COLO829 (cell line): ENCODE measurements around the gene PROB1.
"Not testable (repeated sequence)": the region's sequence is repeated elsewhere in the genome, so short reads cannot be mapped to it uniquely, and the experiment has no call there.

ENCODE experiments used
- DNase-seq: peaks from one replicate; pipeline ENCODE4 v3.0.0; 2012; ENCODE audit warnings: low spot score

The PROB1 gene

GRCh38 chr5:139413153-139413552 lies 18.2 kb upstream of the PROB1 start:
- no peak for DNase-seq

- no peak for DNase-seq
Observed at GRCh38 chr5:139410993-139411828, 16.3 kb upstream of the PROB1 start.

- DNase-seq = no peak
Observed at GRCh38 chr5:139410121-139410992, 15.5 kb upstream of the PROB1 start.

- not testable (repeated sequence) for DNase-seq
Observed at GRCh38 chr5:139409116-139409515, 14.2 kb upstream of the PROB1 start.

GRCh38 chr5:139408191-139408590 lies 13.3 kb upstream of the PROB1 start:
- DNase-seq = no peak

- DNase-seq = no peak
Observed at GRCh38 chr5:139407517-139407916, 12.6 kb upstream of the PROB1 start.

GRCh38 chr5:139406963-139407362 lies 12.1 kb upstream of the PROB1 start:
- no peak for DNase-seq

- no peak for DNase-seq
Observed at GRCh38 chr5:139404484-139404840, 9.6 kb upstream of the PROB1 start.

- peak; percentile 92 for DNase-seq
Observed at GRCh38 chr5:139403787-139404483, 9.0 kb upstream of the PROB1 start, which contains the start of gene SPATA24. Gene SPATA24, minus strand, starts transcription at chr5:139404089. Its CDS starts 29 bp downstream, at chr5:139404060.

GRCh38 chr5:139403418-139403786 lies 8.5 kb upstream of the PROB1 start:
- DNase-seq = no peak

GRCh38 chr5:139402561-139403158 lies 7.8 kb upstream of the PROB1 start:
- DNase-seq = peak; percentile 22

- no peak for DNase-seq
Observed at GRCh38 chr5:139401546-139401945, 6.6 kb upstream of the PROB1 start.

GRCh38 chr5:139399501-139400121 lies 4.7 kb upstream of the PROB1 start:
- no peak for DNase-seq

GRCh38 chr5:139397921-139398320 lies 3.0 kb upstream of the PROB1 start:
- DNase-seq = no peak

GRCh38 chr5:139396691-139397090 lies 1.8 kb upstream of the PROB1 start:
- DNase-seq = no peak

- DNase-seq = no peak
Observed at GRCh38 chr5:139395844-139396640, 1.1 kb upstream of the PROB1 start.

GRCh38 chr5:139394123-139394653 lies 716 bp downstream of the PROB1 start:
- no peak for DNase-seq

GRCh38 chr5:139393497-139394122 lies 1.3 kb downstream of the PROB1 start:
- no peak for DNase-seq

GRCh38 chr5:139392678-139393496 lies 2.0 kb downstream of the PROB1 start:
- no peak for DNase-seq
